HPDE6-E6E7 (cell line): ENCODE data around the gene CREG2.
"Not testable (repeated sequence)": the region's sequence is repeated elsewhere in the genome, so short reads cannot be mapped to it uniquely, and the experiment has no call there.

Experiments used
- DNase-seq: peaks from one replicate; pipeline ENCODE4 v3.0.0; 2011; ENCODE audit warnings: missing footprints; ENCODE audit errors: extremely low spot score

Gene CREG2

DNA sequence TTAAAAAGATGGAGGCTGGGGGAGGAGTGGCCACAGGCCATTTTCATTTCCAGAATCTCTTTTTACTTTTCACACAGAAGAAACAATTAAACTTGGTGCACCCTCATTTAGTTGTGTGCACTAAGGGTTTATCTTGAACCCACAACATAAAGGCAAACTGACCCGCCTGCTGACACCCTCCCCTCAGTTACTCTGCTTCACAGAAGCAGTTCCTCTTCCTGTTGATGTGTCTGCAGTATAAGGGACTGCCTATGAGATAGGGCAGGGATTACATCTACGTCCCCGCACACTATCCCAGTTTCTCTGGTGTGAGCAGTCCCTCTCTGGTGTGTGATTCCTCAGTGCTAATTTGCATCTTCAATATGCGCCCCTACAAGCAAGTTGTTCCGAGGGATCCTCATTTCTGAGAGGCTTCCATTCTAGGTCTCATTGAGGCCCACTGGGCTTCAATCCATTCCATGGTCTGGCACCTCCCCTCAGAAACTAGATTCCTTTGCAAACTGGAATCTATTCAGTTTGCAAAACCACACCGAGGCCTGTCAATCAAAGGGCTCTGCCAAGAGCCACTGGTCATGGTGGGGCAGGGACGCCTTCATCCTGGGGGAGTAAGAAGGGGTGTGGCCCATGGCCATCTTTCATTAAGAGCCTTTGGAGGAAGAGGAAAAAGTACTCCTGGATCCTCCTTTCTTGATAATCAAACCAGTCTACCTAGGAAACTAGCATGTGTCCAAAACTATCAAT, 12.3 kb downstream of the CREG2 start:
- no peak for DNase-seq

DNA sequence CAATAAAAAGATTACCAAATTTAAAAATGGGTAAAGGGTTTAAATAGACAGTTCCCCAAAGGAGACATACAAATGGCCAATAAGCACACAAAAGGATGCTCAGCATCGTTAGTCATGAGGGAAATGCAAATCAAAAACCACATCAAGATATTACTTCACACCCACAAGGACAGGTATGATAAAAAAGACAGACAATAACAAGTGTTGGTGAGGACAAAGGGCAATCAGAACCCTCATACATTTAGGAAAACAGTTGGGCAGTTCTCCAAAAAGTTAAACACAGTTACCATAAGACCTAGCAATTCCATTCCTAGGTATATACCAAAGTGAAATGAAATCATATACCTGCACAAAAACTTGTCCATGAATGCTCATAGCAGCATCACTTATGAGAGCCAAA, 14.5 kb downstream of the CREG2 start:
- DNase-seq, result no peak

DNA sequence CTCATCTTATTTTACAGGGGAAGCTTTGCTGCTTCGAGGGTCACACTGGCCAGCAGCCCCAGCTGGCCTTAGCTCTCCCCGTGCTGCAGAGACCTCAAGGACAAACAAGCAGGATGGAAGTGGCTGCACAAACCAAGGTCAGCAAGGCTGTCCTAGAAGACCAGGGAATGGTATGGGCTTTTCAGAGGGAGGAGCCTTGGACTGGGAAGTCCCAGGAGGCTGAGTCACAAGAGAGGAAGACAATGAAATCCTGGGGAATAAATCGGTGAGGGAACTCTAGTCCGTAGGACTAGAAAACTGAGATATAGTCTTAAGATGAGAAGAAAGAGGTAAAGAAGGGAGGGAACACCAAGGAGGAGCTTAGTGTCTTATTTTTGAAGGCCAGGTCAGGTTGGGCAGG, 15.7 kb downstream of the CREG2 start:
- DNase-seq, result no peak

DNA sequence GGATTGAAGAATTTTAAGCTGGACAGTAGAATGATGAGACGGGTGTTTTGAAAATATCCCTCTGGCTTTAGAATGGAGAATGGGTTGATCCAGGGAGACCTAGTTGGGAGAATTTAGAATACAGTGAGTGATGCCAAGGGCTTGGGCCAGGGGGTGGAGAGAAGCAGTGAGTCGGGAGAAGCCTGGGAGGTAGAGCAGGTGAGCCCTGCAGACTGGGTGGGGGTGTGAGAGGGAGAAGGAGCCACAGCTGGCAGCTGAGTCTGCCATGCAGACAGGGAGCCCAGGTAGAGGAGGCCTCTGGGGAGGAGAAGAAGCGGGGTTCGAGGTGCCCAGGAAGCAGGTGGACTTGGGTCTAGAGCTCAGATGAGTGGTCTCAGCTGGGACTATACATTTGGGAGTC, 18.2 kb downstream of the CREG2 start:
- DNase-seq, result no peak

DNA sequence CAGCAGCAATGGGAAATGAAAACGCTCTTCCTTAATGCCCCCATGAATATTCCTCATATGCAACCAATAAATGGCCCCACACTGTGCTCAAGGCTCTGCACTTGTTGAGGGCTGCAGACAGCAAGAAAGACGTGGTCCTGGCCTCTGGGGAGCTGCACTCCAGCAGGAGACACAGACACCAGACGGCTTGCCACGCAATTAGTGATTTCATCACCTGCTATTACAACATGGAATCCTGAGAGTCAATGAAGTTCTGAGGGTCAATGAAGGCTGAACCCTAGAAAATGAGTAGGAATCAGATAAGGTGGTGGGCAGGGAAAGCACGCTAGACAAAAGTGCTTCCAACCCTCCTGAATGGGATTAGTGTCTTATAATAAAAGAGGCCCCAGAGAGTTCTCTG, 18.9 kb downstream of the CREG2 start:
- no peak for DNase-seq

DNA sequence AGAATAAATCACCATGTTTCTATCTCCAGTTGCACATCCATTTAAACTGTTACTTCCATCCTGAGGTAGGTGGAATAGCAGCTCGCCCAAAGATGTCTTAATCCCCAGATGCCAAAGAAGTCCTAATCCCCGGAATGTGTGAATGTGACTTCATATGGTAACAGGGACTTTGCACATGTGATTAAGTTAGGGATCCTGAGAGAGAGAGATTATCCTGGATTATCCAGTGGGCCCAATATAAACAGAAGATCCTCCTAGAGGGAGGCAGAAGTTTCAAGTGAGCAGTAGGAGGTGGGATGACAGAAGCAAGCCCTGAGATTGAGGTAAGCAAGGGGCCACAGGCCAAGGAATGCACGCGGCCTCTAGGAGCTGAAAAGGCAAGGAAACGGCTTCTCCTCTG, 19.8 kb downstream of the CREG2 start:
- DNase-seq, result no peak

DNA sequence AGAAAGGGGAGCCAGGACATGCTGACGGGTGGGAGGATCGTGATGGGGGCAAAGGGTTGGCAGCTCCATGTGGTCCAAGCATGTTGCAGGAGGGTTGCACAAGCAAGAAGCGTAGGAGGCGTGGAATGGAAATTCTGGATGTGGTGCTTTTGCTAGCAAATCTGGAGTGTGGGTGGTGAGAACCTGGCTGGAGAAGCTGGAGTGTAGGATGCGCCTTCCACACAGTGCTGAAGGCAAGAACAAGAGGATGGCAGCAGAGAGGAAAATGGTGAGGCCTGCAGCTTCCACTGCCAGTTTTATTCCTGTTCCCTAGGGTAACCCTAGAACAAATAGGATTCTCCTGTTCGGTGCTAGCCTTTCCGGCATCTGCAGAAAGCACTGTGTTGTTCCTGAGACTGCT, 22.4 kb downstream of the CREG2 start:
- no peak for DNase-seq

DNA sequence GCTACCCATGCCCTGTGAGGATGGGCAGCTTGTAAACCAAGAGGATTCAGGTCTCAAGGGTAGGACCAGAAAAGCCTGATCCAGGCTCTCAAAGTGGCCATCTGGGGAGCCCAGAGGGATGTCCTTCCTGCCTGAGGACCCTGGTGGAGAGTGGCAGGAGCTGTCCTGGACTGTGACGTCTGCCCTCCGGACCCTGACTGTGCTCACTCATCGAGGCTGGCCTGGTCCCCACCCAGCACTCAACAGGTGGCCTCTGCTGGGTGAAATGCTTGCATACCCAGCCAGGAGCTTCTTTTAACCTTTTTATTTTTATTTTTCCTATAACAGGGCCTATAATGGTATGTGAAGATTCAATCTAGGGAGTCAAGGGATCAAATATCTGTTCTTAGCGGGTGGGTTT, 24.5 kb downstream of the CREG2 start:
- DNase-seq, result no peak

DNA sequence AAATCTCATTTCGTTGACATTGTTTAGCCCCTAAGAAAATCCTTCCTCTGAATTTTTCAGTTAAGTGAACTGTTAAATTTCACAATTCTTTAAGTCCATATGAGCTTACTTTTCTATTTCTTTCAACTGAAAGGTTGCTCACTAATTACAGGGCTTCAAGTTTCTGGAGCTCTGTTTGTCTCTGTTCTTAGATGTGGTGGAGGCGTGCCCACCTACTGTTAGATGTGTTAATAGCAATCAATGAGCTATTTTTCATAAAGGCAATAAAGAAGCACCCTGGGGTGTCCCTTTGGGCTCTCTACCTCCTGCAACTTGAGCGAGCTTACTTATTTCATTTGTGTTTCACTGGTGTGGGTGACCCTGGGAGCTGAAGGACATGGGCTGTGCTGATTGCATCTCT, 25.0 kb downstream of the CREG2 start:
- DNase-seq, result no peak

DNA sequence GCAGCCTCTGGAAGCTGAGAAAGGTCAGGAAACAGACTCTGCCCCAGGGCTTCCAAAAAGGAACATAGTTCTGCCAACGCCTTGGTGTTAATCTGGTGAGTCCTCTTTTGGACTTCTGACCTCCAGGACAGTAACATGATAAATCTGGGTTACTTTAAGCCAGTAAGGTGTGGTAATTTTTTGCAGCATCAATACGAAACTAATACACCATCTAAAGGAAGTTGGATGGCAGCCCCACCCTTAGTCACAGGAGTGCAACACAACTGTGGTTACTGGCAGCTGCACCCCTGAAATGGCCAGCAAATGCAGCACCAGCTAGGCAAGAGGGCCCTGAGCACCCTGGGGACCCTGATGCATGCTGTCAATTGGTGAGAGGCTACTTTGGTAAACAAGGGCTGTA, 25.8 kb downstream of the CREG2 start:
- no peak for DNase-seq

DNA sequence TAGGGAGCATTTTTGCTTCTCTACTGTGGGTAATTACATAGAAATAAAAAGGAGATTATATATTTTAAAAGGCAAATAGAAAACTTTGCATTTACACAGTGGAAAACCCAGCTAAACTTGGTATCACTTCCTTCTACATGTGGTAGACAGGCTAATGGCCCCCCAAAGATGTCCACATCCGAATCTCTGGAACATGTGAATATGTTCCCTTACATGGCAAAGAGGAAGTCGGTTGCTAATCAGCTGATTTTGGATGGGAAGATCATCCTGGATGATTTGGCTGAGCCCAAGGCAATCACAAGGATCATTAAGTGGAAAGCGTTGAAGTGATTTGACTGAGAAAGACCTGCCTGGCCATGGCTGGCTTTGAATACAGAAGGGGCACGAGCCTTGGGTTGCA, 26.2 kb downstream of the CREG2 start:
- DNase-seq, result no peak

DNA sequence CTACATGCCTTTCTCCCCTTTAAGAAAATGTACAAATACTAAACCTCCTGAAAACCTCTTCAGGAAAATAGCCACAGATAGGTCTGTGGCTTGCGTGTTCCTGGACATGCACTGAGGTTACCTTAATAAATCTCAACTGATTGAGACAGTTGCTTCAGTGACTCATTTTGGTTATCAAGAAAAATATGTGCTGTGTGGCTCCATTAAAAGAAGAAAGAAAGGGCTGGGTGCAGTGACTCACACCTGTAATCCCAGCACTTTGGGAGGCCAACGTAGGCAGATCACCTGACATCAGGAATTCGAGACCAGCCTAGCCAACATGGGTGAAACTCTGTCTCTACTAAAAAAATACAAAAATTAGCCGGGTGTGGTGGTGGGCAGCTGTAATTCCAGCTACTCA, 27.1 kb downstream of the CREG2 start:
- DNase-seq, result peak; percentile 69

DNA sequence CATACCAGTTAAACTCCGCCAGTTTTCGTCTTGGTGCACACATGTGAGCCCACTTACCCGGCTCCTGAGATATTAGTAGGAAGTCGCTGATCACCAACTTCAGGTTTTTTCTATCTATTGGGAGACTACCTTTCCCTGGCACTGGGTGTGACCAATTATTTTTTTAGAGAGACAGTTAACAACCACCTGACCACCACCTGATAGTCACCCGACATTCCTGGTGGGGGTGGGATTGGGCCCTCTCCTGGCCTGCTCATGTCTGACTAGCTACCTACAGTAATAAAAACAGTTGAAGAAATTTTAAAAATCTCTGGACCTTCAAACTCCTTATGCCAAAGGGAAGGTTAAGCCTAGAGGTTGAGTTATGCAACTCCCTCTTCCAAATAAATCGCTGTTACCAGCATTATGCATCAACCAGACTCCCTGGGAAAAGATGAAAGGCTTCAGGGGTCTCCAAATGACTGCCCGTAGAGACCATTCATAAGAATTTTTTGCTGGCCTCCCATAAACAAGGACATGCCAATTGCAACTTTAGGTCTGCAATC, 27.8 kb downstream of the CREG2 start:
- DNase-seq, result no peak

DNA sequence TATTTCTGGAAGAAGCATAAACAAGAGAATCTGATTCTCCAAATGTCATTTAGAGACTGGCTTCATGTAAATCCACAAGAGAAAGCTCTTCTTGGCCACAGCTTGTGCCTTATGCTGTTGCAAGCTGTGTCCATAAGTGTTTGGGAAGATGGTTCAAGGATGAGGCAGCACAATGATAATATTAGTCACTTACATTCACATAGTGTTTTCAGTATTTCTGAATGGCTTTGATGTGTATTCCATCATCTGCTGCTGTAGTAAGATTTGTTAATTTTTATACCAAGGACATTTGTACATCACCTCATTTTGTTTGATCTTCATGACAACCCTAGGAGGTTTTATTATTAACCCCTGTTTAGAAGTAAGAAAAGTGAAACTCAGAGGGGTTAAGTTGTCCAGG, 29.9 kb downstream of the CREG2 start:
- no peak for DNase-seq

DNA sequence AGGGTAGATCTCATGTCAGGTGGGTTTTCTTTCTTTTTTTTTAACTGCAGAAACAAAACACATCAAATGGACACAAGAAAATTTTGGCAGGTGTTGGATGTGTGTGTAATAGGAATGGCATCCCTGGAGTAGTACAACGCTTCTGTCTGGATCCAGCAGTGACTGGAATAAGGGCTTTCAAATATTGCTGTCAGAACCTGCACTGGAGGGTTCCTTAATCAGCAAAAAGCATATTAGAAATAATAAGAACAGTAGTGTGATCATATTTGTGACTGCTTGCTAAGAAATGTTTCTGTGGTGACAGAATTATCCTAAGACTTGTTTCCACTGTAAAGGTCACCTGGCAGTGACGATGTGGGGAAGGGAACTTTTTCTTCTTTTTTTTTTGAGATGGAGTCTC, 30.8 kb downstream of the CREG2 start:
- DNase-seq, result no peak

DNA sequence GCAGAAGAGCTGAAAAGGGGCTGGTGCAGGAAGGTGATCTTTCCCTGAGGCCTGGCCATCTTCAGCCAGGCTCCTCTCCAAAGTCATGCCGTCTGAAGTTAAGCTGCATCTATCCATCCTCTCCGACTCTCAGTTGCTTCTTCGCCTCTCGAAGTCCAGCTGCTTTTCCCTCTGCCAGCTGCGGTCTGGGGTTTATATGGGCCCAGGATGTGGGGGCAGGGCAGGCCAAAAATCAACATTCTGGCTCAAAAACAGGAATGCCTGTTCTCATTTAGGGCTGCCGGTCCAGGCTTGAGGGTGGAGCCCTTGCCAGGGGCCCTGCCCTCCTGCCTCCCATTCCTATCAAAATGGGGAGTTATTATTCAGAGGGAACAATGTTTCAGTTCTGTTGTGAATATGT, 31.2 kb downstream of the CREG2 start:
- DNase-seq, result no peak

DNA sequence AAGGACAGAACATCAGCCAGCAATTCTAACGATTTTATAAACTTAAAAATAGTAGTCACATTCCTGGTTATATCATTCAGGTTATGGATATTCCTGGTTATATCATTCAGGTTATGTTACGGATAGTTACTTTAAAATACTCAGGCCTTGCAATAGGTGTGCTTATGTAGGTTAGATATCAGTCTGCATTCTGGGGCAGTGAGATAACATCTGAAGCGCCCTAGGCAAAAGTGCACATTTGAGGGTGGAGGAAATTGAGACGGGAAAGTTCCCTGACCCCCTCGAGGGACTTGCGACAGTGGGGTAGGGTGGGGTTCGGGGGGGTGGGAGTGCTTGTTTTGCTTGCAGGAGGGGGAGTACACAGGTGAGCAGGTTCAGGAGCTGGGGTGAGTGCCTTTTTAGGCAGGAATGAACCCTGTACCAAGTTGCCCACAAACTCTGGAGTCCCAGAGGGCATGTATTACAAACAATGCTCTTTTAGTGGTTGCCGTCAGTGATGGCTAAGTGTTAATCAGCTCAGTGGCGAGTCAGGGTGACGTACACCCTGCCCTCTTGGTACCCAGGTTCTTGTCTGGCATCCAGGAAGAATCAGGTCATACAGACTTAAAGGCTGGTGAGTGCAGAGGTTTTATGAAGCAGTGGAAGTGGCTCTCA, 31.8 kb downstream of the CREG2 start:
- no peak for DNase-seq

DNA sequence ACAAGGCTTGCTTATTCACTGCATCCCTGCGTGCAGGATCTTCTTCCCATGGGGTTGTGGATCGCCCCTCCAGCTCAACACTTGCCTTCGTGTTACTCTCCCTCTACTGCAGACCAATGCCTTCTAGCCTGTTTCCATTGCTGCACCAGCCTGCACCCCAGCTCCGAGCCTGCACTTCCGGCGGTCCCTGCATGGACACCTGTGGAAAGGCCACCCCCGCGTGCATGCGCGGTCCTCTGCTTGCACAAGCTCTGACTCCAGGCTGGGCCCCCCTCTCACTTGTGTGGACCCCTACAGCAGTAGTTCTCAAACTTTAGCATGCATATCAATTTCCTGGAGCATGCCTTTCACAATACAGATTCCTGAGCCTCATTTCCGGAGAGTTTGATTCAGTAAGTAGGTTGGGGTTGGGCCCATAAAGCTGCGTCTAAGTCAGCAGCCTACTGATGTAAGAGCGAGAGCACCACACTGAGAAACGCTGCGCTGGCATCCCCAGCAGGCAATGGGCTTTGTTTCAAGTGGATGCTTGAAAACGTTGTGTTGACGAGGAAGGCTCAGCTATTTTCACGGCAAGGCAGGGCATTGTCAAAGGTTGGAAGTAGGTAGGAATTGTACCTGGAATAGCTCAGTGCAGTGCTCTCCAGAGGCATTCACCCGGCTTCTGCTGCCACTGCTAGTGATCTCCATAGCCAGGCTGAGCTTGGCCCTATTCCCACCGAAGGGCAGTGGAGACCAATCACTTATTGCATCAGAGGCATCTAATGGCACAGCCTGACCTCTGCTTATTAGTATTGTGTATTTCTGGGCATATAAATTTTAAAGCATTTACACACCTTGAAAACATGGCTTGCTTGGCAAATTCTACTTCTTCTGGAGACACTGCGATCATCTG, 32.6 kb downstream of the CREG2 start:
- no peak for DNase-seq

DNA sequence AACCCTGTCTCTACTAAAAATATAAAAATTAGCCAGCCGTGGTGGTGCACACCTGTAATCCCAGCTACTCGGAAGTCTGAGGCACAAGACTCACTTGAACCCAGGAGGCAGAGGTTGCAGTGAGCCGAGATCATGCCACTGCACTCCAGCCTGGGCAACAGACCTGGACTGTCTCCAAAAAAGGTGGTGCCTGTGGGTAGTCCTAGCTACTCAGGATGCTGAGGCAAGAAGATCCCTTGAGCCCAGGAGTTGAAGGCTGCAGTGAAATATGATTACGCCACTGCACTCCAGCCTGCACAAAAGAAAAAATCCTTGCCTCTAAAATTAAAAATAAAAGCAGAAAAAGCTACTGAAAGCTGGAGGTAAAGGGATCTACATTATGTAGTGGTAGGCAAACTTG, 34.7 kb downstream of the CREG2 start:
- not testable (repeated sequence) for DNase-seq

DNA sequence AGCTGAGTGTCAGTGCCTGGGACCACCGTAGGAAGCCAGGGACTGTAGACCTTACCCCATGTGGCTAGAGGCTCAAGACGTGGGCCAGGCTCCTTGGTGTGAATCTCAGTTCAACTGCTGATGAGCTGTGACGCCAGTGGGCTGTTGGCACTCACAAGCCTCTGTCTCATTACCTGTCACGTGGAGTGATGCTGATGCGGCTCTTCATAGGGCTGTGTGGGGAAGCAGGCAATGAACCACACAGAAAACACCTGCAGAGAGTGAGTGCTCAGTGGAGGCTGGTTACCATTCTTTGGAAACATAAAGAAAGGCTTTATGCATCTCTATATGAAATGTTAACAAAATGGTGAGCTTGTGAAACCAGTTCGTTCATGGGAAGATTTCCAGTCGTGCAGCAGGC, 36.1 kb downstream of the CREG2 start:
- no peak for DNase-seq

DNA sequence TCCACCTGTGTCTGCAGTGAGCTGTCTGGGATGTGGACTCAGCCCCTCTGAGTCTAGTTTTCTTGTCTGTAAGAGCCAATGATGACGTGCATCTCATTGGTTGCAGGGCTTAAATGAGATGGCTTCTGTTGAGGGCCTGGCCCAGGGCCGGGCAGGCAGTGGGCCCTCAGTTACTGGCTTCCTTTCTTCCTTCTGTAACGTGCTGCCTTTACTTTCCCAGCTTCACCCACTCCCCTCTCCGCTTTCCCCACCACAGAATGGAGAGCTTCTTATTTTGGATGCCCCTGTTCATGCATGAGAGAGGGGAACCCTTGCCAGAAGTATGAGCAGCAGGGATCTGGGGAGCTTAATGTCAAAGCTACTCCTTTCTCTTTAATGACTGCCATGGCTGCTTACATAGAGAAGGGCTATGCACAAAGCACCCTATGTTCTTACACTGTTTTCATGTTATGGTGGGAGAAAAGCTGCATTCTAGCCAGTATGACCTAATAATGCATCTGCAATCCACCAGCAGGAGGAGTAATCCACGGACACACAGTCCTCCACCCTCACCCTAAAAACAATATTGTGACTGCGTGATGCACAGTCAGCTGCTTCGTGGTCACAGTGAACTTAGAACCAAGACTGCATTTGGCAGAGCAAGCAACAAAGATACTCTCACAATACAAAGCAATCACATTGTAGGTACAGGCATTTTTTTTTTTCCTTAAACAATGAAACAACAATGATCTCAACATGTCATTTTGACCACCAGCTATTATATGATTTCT, 37.2 kb downstream of the CREG2 start:
- no peak for DNase-seq

DNA sequence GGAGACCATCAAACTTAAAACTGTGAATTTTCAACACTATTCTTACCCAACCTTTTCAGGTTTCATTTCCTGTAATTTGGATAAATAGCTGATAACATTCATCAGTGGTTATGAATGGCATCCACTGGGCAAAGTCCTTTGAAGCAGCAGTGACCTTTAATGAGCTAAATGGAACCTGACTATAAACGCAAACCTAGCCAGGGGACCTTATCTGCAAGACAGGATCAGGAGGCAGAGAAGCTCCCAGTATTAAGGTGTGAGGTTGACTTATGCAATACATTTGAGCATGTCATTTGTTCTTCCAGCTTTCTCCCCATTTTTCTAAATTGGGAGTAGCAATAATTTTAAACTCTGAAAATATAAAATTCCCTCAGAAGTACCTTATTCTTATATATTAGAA, 38.4 kb downstream of the CREG2 start:
- DNase-seq, result no peak
